ENCODE results near the gene ARRDC5. TPM values are rescaled to one million over a fixed set of nuclear protein-coding genes. Genes with fewer than 3 reads are reported as not detected.

ARRDC5 gene
- polyA plus RNA-seq, 3 donors = not detected

Other genes starting within 250 kb of the ARRDC5 start
- gene MYDGF, start 232.6 kb downstream of the ARRDC5 start, polyA plus RNA-seq (ENCODE audit: insufficient read length in 3 of 3) = 10 to 100 TPM; 76.1 to 93.4 (median 83.7) TPM
- 10 to 100 TPM; 18.2 to 28.0 (median 24.3) TPM for gene DPP9, start 179.1 kb downstream of the ARRDC5 start, polyA plus RNA-seq (ENCODE audit: insufficient read length in 3 of 3)
- gene FEM1A, start 111.2 kb downstream of the ARRDC5 start, polyA plus RNA-seq (ENCODE audit: insufficient read length in 3 of 3) = 1 to 10 TPM; 2.3 to 2.7 (median 2.5) TPM
- gene TICAM1, start 71.2 kb downstream of the ARRDC5 start, polyA plus RNA-seq (ENCODE audit: insufficient read length in 3 of 3) = 1 to 10 TPM; 7.3 to 7.7 (median 7.6) TPM
- gene PLIN3, start 35.2 kb downstream of the ARRDC5 start, polyA plus RNA-seq (ENCODE audit: insufficient read length in 3 of 3) = 10 to 100 TPM; 45.8 to 54.2 (median 52.4) TPM
- 10 to 100 TPM; 32.3 to 43.5 (median 42.6) TPM for gene UHRF1, start 6.6 kb upstream of the ARRDC5 start, polyA plus RNA-seq (ENCODE audit: insufficient read length in 3 of 3)
- 10 to 100 TPM; 26.8 to 31.8 (median 28.7) TPM for gene KDM4B, start 66.2 kb upstream of the ARRDC5 start, polyA plus RNA-seq (ENCODE audit: insufficient read length in 3 of 3)